ENCODE data around the gene ADARB2.

The ADARB2 gene

DNA sequence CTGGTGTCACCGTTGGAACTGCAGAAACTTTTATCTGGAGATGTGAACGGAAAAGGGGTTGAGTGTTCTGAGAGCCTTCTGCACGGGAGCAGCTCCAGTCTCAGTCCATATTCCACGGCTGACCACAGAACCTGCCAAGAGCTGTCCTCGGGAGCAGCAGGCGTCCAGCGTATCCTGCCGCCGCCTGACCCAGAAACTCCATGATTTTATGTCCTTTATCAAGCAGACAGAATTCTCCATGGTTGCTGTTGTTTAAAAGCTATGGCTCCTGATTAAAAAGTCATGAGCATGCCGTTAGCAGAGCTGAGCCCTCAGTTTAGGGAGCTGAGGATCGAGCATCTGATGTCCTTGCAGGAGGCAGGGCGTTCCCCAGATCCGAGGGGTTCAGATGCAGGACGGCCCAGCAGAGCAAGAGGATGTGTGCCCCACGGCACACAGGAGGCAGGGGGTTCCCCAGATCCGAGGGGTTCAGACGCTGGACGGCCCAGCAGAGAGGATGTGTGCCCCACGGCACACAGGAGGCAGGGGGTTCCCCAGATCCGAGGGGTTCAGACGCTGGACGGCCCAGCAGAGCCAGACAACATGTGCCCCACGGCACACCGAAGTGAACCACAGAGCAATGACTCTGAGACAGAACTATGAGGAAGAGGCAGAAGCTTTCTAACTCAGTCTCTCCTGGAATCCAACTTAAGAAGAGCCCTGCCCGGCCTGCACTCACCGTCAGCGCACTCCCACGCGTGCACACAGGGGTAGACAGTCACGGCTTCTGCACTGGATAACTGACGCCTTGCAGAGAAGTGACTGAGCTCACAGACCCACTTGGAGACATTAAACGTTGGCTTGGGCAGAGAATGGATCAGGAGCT lies 584.7 kb downstream of the ADARB2 start:
- no peak for DNase-seq (ENCODE audit: low read depth)

DNA sequence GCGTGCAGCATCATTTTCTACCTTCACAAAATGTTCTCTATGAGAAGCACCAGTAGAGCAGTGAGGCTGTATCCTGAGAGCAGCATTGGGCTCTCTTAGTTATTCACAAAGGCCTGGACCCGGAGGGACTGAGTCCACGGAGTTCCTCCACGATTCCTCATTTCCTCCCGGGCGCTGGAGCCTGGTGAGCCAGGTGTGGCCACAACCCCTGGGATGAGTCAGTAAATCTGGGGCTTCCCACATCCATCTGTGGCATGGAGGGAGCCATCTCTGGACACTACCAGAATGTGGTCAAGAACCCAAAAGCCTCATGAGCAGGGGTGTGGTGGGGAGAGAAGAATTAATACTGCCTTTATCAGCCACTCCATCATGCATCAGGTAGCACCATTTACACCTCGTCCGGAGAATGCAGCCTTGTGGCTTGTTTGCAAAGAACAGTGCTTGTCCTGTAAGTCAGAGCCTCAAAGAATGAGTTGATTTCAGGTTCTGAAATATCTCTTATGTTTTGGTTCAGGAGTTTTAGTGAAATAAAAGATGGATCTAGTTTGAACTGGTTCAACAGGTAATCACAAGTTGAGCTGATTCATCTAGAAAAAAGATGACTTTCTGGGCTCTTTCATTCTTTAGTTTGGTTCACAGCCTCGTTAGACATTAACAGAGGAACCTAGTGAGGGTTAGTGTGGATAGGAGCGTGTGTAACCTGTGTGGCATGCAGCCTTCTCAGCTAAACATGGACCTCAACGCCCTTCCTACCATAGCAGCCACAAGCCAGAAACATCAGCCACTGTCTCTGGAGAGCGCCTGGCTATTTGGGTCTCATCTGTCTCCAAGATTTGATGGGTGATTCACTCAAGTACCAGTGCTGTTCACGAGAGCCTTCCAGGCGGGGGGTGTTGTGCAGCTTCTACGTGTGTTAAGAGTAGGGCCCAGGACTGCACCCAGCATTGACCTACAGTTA lies 586.0 kb downstream of the ADARB2 start:
- no peak for DNase-seq (ENCODE audit: low read depth)

DNA sequence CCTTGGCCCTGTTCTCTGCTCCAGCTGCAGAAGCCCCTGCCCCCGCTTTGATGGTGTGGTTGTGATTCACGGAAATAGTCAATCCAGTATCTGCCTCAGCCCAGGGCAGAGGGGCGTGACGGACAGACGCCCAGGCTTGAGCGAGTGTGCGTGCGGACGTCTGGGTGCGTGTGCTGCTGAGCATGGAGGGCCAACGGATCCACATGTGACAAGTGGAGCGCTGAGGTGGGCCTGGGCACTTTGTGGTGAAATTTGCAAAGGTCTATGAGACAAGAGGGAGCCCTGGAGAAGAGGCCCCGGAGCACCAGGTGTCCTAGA lies 586.7 kb downstream of the ADARB2 start:
- no peak for DNase-seq (ENCODE audit: low read depth)

DNA sequence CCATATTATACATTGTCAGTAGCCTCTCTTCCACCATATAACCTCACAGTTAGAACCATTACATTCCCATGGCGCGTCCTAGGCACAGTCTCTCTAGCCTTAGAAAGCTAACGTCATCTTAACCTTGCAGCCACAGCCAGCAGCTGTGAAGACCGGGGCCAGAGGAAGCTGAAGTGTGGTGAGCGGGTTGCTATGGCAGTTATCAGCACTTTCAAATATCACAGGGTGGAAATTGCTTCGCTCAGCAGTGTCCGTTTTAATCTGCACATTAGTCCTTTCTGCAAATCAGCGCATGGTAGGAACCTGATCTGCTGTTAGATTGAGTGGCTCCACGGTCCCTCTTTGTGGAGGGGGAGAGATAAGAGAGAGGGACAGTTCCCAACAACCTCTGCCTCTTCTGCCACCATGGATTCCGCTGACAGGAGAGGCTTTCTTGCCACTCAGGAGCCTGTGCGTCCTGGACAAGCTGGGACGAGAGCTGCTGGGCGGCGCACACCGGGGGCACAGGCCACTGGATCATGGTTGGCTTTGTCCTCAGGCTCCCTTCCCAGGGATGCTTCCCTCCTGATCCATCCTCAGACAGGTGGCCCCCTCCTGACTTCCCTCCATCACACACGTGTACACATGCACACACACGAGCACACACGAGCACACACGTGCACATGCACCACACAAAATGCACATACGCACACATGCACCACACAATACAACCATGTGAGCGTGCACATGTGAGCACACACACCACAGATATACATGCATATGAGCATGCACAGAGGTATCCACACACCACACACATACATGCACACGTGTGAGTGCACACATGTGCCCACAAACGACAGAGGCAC lies 587.3 kb downstream of the ADARB2 start:
- no peak for DNase-seq (ENCODE audit: low read depth)

DNA sequence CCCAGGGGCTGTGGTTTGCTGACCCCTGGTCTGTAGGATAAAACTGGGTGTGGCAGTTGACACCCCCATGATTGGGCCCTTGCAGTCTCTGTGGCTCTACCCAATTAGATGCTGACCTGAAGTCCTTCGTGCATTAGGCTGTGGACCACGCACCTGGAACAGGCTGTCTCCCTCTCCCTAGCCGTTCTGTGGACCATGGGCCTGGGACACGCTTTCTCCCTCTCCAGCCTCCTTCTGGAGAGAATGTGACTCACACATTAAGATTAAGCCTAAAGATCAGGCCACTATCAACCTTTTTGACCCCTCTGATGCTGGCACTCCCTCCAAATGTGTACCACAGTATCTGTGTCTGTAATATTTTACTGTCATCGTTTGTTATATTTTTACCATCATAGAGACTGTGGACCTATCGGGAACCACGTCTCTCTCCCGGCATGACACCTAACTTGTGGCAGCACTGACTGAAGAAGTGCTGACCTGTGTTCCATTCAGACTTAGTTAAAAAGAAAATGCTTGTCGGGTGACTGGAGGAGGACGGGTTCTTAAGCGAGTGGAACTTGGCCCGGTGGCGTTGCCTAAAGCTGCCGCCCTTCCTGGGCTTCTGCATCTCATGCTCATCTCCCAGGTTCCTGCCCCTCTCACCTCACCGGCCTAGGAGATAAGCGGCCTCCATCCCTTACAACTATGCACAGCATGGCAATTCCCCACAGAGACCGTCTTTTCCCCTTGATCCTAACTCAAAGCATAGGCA lies 588.3 kb downstream of the ADARB2 start:
- no peak for DNase-seq (ENCODE audit: low read depth)

DNA sequence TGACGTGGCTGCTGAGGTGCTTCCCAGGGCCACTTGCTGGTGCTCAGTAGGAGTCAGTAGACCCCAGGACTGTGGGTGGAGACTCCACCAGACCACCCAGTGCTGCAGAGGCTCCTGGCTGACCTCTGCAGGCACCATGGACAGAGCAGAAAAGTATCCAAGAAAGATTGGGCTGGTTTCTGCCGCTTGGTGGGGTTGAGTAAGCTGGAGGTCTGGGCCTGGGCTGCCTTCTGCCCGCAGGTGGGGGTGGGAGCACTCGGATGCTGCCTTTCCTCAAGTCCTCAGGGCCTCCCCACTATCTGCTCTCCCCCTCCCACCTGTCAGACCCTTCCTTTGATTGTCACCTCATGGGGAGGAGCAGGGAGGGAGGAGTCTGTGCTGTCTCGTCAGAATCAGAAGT lies 589.5 kb downstream of the ADARB2 start:
- DNase-seq (ENCODE audit: low read depth) = no peak

DNA sequence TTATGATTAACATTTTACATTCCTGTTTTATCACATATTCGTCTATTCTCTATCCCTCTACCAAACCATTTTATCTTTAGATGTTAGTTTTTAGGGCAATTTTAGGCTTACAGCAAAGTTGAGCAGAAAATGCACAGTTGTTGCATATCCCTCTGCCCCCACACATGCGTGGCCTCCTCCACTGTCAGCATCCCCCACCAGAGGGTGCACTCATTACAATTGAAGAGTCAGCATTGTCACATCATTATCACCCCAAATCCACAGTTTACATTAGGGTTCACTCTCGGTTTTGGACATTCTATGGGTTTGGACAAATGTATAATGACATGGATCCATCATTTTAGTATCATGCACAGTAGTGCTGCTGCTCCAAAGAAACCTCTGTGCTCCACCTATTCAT lies 594.7 kb downstream of the ADARB2 start:
- no peak for DNase-seq (ENCODE audit: low read depth)

DNA sequence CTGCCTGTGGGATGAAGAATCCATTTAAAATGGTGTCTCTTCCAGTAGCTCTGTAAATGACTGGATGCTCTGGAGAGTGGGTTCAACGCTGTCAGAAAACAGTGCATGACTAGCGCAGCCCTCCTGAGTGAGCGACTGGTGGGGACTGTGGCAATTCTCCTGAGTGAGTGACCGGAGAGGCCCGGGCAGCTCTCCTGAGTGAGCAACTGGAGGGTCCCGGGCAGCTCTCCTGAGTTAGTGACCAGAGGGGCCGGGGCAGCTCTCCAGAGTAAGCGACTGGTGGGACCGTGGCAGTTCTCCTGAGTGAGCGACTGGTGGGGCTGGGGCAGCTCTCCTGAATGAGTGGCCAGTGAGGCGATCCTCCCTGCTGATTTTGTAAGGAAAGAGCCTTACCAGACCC lies 595.6 kb downstream of the ADARB2 start:
- DNase-seq (ENCODE audit: low read depth) = no peak

DNA sequence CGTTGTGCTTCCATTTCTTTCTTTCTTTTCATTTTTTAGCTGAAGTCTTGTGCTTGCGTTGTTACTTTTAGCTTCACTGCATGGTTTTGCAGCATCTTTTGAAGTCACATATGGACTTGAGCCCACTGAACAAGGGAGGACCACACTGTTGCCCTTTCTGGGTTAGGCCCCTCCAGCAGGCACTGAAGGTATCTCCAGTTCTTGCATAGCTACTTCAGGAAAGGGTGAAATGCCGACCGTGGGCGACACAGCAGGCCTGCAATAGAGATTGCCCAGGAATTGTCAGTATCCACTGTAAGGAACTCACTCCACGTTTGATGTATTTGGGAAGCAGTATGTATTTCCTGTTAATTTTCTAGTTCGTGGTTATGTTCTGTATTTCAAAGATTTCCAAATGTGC lies 596.1 kb downstream of the ADARB2 start:
- DNase-seq (ENCODE audit: low read depth) = no peak

DNA sequence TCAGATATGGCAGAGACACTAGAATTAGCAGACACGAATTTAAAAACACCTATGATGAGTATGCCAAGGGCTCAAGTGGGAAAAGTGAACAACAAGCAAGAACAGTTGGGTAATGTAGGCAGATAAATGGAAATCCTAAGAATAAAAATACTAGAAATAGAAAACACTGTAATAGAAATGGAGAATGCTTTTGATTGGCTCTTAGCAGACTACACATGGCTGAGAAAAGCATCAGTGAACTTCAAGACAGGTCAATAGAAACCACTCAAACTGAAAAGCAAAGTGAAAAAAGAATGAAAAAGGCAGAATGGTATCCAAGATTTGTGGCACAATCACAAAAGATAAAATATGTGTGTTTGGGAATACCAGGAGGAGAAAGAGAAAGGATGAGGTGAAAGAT lies 598.8 kb downstream of the ADARB2 start:
- DNase-seq (ENCODE audit: low read depth) = no peak

DNA sequence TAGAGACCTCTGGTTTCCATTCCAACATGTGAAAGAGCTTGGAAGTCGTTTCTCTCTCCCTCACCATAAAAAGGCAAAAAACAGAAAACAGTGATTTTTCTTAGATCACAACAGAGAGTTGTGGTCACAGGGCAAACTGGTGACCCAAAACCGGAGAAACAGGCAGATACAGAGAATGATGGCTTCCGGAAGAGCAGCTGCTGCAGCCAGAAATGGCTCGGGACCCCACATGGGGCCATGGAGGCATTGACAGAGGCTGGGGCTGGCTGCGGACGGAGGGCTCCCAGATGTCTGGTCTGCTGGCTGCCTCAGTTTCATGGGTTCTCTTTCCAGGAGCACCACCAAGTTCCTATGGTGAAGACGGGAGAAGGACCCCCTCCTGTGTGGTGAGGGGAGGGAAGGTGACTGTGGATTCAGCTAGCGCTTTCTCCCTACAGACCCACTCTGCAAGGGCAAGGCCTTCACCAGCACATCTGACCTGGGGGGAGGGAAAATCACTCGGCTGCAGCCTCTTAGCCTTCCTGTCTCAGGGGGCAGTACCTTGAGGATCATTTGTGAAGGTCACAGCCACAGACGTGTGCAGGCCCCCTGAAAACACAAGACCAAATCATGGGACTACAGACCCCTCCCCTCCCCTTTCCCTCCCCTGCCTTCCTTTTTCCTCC lies 599.7 kb downstream of the ADARB2 start:
- no peak for DNase-seq (ENCODE audit: low read depth)

DNA sequence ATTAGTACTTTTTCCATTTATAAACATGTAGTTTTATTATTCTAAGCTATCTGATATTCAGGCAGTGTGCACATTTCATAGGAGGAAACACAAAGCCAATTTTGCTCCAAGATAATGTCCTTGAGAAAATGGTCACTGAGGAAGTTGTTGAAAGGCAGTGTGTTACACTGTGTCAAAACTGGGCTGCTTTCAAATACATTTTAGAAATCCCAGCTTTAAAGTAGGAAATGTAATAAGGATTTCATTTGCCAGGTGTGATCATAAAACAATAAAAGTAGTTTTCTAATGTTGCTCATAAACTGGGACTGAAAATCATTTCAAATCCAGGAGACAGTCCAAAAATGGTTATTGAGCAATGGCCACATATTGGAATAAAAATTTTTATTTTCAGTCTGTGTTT lies 601.1 kb downstream of the ADARB2 start:
- no peak for DNase-seq (ENCODE audit: low read depth)

DNA sequence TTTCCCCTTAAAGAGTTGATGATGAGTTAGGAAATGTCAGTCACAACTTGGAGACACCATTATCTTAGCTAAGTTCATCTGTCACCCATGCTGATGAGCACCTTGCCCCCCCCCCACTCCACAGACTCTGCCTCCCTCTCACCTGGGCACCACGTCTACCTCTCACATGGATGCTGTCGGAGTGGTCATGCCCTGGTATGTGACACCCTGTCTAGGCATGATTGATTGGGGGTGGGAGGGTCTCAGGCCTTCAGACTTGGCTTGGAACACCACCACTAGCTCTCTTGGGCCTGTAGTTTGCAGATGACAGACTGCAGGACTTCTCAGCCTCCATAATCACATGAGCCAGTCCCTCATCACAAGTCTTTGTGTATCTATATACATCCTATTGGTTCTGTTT lies 603.2 kb downstream of the ADARB2 start:
- no peak for DNase-seq (ENCODE audit: low read depth)

DNA sequence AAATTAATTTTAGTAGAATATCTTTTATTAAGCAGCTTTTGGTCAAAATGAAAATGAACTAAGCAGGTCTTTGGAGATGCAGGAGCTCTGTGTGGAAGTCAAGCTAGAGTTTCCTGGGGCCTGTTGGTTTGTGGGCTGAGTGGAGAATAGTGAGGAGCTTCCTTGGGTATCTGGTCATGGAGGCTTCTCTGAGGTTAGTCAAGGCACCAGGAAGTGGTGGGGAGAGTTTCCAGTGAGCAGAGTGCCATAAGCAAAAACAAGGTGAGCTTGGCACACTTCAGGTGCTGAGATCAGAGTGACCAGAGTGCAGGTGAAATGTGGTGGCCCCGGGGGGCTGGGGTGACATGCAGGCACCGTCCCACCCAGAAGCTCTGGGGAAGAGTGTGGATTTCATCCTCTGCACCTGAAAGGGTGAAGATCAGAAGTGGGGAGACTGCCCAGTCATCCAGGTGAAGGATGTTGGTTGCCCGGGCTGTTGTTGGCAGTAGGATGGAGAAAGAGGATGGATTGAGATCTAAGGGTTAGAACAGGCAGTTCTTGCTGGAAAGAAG lies 603.8 kb downstream of the ADARB2 start:
- no peak for DNase-seq (ENCODE audit: low read depth)

DNA sequence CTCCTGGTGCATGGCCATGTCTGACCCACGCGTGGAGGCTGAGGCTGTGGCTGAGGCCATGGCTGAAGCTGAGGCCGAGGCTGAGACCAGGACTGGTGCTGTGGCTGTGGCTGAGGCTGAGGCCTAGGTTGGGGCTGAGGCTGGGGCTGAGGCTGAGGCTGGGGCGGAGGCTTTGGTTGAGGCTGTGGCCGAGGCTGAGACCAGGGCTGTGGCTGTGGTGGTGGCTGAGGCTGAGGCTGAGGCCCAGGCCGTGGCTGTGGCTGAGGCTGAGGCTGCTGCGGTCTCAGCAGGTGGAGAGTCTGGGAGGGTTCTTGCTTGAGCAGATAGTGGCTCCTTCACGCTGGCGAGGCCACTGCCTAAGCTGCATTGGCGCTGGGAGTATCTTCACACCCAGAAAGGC lies 604.7 kb downstream of the ADARB2 start:
- no peak for DNase-seq (ENCODE audit: low read depth)

DNA sequence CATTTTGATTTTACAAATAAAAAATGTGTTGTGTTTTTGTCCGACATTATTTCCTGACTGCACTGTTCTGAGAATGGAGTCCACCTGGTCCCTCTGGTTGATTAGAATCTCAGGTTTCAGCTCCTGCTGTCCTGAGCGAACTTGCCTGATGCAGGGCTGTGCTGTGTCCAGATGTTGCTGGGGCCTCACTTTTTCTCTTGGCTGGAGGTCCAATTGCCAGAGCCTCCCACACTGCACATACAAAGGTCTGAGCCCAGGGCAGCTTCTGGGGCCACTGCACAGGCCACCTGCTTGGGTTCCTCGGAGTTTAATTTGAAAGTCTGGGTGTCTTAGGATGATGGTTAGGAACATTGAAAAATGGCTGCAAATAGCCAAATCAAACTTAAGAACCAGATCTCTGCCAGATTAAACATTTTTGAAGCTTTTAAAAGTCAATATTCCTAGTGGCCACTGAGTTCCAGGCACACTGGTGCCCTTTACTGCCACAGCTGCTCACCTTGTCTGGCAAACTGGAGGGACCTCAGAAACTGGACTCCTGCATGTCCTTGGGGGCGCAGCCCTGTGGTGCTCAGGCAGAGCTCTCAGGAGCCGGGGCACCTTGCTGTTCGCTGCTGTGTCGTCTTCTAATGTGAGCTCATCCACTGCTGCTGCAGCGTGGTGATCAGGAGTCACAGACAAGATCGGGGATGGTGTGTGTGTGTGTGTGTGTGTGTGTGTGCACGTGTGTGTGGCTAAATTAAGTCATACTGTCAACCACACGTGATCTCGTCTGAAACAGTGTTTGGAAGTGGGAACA lies 606.1 kb downstream of the ADARB2 start:
- no peak for DNase-seq (ENCODE audit: low read depth)

DNA sequence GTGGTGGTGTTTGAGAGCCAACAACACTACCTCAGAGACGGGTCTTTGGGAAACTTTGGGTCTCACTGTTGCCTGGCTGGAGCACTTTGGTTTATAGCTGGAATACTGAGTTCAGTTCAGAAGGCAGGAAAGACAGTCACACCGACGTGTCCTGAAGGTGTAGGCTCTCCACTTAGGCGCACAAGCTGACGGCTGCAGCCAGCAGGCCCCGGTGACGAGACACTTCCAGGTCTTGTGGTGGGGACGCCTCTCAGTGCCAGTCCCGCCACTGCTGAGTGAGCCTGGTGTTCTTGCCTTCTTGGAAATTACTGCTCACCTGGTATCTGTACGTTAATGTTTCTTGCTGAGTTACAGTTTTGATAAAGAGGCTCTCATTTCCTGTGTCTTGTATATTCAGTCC lies 607.1 kb downstream of the ADARB2 start:
- no peak for DNase-seq (ENCODE audit: low read depth)

DNA sequence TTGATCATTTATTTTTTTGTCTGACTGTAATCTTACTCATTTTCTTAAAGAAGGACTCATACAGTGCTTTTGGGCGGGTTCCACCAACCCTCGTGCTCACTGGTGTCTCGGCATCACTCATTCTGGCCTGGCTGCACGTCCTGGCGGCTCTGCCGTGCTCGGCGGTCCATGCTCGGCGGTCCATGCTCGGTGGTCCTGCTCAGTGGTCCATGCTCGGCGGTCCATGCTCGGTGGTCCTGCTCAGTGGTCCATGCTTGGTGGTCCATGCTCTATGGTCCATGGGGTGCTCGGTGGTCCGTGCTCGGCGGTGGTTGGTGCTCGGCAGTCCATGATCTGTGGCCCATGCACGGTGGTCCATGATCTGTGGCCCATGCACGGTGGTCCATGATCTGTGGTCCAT lies 608.7 kb downstream of the ADARB2 start:
- DNase-seq (ENCODE audit: low read depth) = no peak

DNA sequence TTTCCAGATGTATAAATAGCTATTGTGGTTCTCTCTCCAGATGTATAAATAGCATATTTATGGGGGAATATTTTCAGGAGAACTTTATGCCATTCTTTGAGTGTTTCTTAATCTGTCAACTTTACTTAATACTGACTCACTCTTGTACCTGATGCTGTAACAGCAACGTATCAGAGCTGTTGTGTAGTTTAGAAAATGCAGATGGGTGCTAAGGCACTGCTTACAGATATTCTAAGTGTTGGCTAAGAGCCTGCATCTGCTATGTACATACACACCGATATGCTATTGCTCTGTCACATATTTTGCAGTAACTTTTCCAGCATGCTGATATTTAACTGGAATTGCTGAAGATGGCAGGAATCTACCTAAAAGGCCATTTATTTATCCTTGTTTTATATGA lies 609.2 kb downstream of the ADARB2 start:
- peak; percentile 9 for DNase-seq (ENCODE audit: low read depth)

DNA sequence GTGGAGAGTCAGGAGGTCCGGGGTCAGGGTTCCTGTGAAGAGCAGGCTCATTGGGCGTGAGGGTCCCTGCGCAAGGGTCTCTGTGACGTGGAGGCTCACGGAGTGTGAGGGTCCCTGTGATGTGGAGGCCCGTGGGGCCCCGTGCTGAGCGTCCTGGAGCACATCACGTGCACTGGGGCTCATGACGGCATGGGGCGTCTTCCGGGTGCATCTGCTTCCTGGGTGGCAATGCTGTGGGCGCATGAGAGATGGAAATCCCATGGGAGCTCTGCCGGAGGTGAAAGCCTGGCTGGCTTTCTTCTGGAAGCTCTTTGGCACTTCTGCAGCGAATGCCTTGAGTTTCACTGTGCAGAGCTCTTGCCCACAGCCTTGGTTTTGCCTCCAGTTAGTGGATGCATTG lies 609.7 kb downstream of the ADARB2 start:
- DNase-seq (ENCODE audit: low read depth) = no peak
